ENCODE results near the gene TFF1. TPM values are rescaled to one million over a fixed set of nuclear protein-coding genes. Genes with fewer than 3 reads are reported as not detected.

The TFF1 gene
- total RNA-seq, 3 donors from 2014 or later, result 0.98 to 4.4 TPM; not detected in 1

DNA sequence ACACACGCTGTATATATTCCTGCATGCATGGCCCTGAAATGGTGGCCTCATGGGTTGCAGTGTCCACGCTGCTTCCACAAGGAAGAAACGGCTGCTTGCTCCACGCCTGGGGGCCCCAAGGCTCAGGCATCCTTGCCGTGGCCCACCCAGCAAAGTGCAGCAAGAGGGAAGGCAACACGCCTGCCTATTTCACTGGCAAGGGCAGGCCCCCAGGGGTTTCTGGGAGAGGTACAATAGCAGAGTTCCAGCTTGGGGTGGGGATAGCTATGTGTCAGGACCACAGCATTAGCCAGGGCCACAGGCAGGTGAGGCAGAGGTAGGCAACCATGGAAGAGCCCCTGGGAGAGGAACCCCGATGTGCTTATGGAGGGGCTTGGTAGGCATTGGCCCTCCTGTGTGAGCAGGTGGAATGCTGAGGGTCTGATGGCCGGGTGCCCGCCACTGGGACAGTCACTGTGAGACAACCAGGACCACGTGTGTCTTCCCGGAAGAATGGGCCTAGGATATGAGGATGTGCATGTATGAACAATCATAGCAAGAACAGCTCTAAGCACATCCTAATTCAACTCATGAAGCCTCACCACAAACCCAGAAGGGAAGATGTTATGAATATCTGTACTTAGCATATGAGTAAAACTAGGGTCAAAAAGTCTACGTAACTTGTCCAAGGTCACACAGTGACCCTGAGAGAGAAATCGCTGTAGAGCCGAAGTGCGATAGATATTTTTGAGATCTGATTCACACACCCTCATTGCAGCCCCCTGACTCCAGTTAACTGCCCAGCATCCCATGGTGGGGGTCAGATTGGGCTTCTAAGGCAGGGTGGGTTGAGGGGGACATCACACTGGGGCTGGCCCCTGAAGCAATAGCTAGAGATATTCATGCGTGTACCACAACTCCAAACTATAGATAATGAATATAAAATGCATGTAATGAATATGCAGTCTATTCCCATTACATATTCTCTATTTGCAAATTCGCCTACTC, 27.3 kb downstream of the TFF1 start:
- DNase-seq (ENCODE audit: low spot score in 2 of 2), result no peak
- Histone ChIP-seq H3K27ac (peak overlapping the region in 1 of 2 donors; percentile 76), H3K9me3 (no peaks in the 10 kb centered on the region), H3K36me3 (no peaks in the 10 kb centered on the region), H3K4me1 (no peaks in the 10 kb centered on the region), H3K27me3 (no peaks in the 10 kb centered on the region), H3K4me3 (no peak overlapping the region)
- intact Hi-C loops (cut with DNase I; ENCODE audit: low total_unique reads), result no loop called here
- TF ChIP-seq POLR2A (IDR thresholded peaks at IDR 0.05) (no peak), POLR2AphosphoS5 (IDR thresholded peaks at IDR 0.05) (no peak), CTCF (IDR thresholded peaks at IDR 0.05) (no peak)

- Histone ChIP-seq H3K9me3 (no peaks in the 10 kb centered on the region), H3K27ac (peak overlapping the region; percentile 73 to 76), H3K4me1 (no peaks in the 10 kb centered on the region), H3K27me3 (no peaks in the 10 kb centered on the region), H3K36me3 (no peaks in the 10 kb centered on the region), H3K4me3 (no peak overlapping the region)
- intact Hi-C loops (cut with DNase I; ENCODE audit: low total_unique reads), result no loop called here
- DNase-seq (ENCODE audit: low spot score in 2 of 2), result peak; percentile 65 to 82
- TF ChIP-seq CTCF (IDR thresholded peaks at IDR 0.05) (peak; percentile 21 to 69 (median 59)), POLR2A (IDR thresholded peaks at IDR 0.05) (no peak), POLR2AphosphoS5 (IDR thresholded peaks at IDR 0.05) (peak in 2 of 3 donors; percentile 10 to 51)
Measured at GRCh38 chr21:42337830-42338728, 28.3 kb downstream of the TFF1 start.

GRCh38 chr21:42337276-42337675, 29.1 kb downstream of the TFF1 start:
- Histone ChIP-seq H3K9me3 (no peaks in the 10 kb centered on the region), H3K36me3 (no peaks in the 10 kb centered on the region), H3K4me3 (no peak overlapping the region), H3K27me3 (no peaks in the 10 kb centered on the region), H3K27ac (no peak overlapping the region), H3K4me1 (no peaks in the 10 kb centered on the region)
- intact Hi-C loops (cut with DNase I; ENCODE audit: low total_unique reads), result no loop called here
- no peak for TF ChIP-seq POLR2AphosphoS5 (IDR thresholded peaks at IDR 0.05)
- no peak for TF ChIP-seq POLR2A (IDR thresholded peaks at IDR 0.05)
- TF ChIP-seq CTCF (IDR thresholded peaks at IDR 0.05), result no peak
- DNase-seq (ENCODE audit: low spot score in 2 of 2), result no peak

- Histone ChIP-seq H3K27me3 (no peaks in the 10 kb centered on the region), H3K4me1 (no peaks in the 10 kb centered on the region), H3K36me3 (no peaks in the 10 kb centered on the region), H3K4me3 (peak overlapping the region in 1 of 3 donors; percentile 12), H3K9me3 (peaks cover 0 to 10% of the 10 kb centered on the region in 2 donors), H3K27ac (no peak overlapping the region)
- intact Hi-C loops (cut with DNase I; ENCODE audit: low total_unique reads), result no loop called here
- TF ChIP-seq POLR2AphosphoS5 (IDR thresholded peaks at IDR 0.05) (no peak), POLR2A (IDR thresholded peaks at IDR 0.05) (no peak), CTCF (IDR thresholded peaks at IDR 0.05) (no peak)
- DNase-seq (ENCODE audit: low spot score in 2 of 2), result no peak
Measured at GRCh38 chr21:42336054-42336453, 30.3 kb downstream of the TFF1 start.
